ENCODE results near the gene PEX14.

PEX14 gene

DNA sequence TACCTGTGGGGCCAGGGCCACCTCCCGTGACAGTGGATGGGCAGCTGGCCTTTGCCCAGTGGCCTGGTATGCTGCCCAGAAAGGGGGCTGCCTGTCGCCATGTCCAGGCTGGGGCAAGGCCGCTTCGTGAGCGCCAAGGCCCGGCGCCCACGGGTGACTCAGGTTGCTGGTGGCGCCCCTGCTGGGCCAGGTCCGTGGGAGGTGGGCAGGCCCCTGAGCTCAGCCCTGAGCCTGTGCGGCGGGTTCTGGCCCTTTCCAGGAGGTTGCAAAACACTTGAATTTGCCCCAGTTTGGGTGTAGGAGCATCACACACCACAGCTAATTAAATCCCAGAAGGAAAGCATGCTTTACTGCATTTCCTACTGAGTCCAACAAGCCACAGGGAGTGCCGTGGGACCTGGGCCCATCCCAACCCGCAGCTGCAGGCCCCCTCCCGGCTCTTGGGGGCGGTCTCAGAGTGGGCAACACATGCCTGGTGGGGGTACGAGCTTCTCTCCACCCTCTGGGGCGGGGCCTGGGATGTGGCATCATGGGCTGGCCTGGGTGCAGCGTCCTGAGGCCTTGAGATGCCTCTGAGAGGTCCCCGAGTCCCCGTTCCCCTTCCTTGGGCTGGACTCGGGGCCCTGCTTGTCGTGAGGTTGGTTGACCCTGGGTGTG is 159.8 kb downstream of the PEX14 start:
- ATAC-seq: no peak

DNA sequence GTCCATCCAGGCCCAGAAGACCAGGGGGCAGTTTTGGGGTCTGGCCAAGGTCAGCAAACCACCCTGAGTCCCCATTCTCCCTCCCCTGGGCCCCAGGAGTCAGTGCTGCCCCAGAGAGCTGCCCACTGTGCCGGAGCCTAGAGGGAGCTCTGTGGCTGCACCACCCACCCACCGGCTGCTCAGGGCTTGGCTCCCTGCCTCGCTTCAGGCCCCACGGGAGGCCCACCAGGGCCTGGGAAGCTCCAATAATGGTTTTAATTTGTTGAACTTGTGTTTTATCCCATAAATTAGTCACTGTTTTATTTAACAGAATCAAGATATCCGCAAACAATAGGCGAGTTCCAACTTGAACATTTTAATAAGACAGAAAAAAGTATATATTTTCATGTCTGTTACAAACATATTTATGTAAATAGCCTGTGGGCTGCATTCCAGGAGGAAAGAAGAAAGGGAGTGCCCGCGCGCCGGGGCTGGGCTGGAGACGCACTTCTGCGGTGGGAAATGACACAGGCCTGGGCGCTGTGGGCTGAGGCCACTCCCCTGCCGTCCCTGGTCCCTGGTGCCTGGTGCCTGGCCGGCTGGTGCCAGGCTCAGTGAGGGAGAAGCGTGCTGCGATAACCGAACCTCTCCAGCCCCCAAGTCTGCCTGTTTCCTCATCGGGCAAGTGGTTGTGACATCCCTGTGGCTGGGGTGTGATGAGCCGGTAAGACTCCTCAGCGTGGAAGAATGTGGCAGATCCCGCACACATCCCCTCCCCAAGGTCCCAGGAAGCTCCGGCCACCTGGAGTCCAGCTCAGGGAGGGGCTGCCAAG is 160.5 kb downstream of the PEX14 start:
- ATAC-seq: 0 out of 3 replicates have a peak, but pooled peaks have one; percentile 11
- TF ChIP-seq OSR1 (CRISPR knock-in tag; IDR thresholded peaks at IDR 0.05): no peak
- TF ChIP-seq ZNF8 (CRISPR knock-in tag; IDR thresholded peaks at IDR 0.05): no peak
- no peak for TF ChIP-seq BACH2 (CRISPR knock-in tag; IDR thresholded peaks at IDR 0.05; ENCODE audit: borderline replicate concordance)
- no peak for TF ChIP-seq ZC3H10 (CRISPR knock-in tag; IDR thresholded peaks at IDR 0.05)
- no peak for TF ChIP-seq ESRRG (CRISPR knock-in tag; IDR thresholded peaks at IDR 0.05)
- TF ChIP-seq, protein P1, sequence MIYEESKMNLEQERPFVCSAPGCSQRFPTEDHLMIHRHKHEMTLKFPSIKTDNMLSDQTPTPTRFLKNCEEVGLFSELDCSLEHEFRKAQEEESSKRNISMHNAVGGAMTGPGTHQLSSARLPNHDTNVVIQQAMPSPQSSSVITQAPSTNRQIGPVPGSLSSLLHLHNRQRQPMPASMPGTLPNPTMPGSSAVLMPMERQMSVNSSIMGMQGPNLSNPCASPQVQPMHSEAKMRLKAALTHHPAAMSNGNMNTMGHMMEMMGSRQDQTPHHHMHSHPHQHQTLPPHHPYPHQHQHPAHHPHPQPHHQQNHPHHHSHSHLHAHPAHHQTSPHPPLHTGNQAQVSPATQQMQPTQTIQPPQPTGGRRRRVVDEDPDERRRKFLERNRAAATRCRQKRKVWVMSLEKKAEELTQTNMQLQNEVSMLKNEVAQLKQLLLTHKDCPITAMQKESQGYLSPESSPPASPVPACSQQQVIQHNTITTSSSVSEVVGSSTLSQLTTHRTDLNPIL (CRISPR knock-in tag; IDR thresholded peaks at IDR 0.05; ENCODE audit: low read depth): no peak
- TF ChIP-seq CSDC2 (CRISPR knock-in tag; IDR thresholded peaks at IDR 0.05): no peak
- TF ChIP-seq, protein P2, sequence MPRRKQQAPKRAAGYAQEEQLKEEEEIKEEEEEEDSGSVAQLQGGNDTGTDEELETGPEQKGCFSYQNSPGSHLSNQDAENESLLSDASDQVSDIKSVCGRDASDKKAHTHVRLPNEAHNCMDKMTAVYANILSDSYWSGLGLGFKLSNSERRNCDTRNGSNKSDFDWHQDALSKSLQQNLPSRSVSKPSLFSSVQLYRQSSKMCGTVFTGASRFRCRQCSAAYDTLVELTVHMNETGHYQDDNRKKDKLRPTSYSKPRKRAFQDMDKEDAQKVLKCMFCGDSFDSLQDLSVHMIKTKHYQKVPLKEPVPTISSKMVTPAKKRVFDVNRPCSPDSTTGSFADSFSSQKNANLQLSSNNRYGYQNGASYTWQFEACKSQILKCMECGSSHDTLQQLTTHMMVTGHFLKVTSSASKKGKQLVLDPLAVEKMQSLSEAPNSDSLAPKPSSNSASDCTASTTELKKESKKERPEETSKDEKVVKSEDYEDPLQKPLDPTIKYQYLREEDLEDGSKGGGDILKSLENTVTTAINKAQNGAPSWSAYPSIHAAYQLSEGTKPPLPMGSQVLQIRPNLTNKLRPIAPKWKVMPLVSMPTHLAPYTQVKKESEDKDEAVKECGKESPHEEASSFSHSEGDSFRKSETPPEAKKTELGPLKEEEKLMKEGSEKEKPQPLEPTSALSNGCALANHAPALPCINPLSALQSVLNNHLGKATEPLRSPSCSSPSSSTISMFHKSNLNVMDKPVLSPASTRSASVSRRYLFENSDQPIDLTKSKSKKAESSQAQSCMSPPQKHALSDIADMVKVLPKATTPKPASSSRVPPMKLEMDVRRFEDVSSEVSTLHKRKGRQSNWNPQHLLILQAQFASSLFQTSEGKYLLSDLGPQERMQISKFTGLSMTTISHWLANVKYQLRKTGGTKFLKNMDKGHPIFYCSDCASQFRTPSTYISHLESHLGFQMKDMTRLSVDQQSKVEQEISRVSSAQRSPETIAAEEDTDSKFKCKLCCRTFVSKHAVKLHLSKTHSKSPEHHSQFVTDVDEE (CRISPR knock-in tag; IDR thresholded peaks at IDR 0.05): no peak
- TF ChIP-seq, protein P3, sequence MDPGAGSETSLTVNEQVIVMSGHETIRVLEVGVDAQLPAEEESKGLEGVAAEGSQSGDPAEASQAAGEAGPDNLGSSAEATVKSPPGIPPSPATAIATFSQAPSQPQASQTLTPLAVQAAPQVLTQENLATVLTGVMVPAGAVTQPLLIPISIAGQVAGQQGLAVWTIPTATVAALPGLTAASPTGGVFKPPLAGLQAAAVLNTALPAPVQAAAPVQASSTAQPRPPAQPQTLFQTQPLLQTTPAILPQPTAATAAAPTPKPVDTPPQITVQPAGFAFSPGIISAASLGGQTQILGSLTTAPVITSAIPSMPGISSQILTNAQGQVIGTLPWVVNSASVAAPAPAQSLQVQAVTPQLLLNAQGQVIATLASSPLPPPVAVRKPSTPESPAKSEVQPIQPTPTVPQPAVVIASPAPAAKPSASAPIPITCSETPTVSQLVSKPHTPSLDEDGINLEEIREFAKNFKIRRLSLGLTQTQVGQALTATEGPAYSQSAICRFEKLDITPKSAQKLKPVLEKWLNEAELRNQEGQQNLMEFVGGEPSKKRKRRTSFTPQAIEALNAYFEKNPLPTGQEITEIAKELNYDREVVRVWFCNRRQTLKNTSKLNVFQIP (CRISPR knock-in tag; IDR thresholded peaks at IDR 0.05; ENCODE audit: borderline replicate concordance, low read depth): no peak
- no peak for TF ChIP-seq ARNTL (CRISPR knock-in tag; IDR thresholded peaks at IDR 0.05; ENCODE audit: borderline replicate concordance, low read depth)
- TF ChIP-seq RARB (CRISPR knock-in tag; IDR thresholded peaks at IDR 0.05): no peak

More for the DNA sequence above, 159.8 kb downstream of the PEX14 start:
- TF ChIP-seq, protein P4, sequence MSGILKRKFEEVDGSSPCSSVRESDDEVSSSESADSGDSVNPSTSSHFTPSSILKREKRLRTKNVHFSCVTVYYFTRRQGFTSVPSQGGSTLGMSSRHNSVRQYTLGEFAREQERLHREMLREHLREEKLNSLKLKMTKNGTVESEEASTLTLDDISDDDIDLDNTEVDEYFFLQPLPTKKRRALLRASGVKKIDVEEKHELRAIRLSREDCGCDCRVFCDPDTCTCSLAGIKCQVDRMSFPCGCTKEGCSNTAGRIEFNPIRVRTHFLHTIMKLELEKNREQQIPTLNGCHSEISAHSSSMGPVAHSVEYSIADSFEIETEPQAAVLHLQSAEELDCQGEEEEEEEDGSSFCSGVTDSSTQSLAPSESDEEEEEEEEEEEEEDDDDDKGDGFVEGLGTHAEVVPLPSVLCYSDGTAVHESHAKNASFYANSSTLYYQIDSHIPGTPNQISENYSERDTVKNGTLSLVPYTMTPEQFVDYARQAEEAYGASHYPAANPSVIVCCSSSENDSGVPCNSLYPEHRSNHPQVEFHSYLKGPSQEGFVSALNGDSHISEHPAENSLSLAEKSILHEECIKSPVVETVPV (CRISPR knock-in tag; IDR thresholded peaks at IDR 0.05): no peak
- TF ChIP-seq, protein P2 (CRISPR knock-in tag; IDR thresholded peaks at IDR 0.05): no peak
- no peak for TF ChIP-seq OSR1 (CRISPR knock-in tag; IDR thresholded peaks at IDR 0.05)
- no peak for TF ChIP-seq SNAI2 (CRISPR knock-in tag; IDR thresholded peaks at IDR 0.05)
- TF ChIP-seq ZNF565 (CRISPR knock-in tag; conservative IDR thresholded peaks at IDR 0.05; ENCODE audit: low read depth): no peak

DNA sequence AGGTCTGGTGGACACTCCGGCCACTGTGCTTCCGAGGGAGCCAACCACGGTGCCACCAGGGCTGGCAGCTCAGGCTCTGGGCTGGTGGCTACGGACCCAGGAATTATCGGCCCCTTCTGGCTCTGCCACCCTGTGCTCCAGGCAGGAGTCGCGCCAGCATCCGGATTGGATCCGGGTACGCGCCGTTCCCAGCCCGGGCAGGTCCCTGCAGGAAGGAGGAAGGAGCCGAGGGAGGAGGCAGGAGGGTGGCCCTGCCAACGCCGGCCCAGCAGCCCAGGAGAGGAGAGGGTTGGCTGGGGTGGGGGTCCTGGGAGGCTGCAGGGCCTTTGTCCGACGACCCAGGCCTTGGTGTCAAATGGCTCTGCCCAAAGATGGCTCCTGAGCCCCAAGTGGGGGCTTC is 161.2 kb downstream of the PEX14 start:
- ATAC-seq: no peak
- TF ChIP-seq ZNF8 (CRISPR knock-in tag; IDR thresholded peaks at IDR 0.05) (no peak), ZNF70 (CRISPR knock-in tag; IDR thresholded peaks at IDR 0.05) (no peak), TOX (CRISPR knock-in tag; IDR thresholded peaks at IDR 0.05; ENCODE audit: borderline replicate concordance) (no peak), OSR1 (CRISPR knock-in tag; IDR thresholded peaks at IDR 0.05) (no peak), PPARA (CRISPR knock-in tag; IDR thresholded peaks at IDR 0.05; ENCODE audit: borderline replicate concordance) (no peak), RARB (CRISPR knock-in tag; IDR thresholded peaks at IDR 0.05) (no peak), ZFP30 (CRISPR knock-in tag; IDR thresholded peaks at IDR 0.05) (no peak), TCF4 (CRISPR knock-in tag; IDR thresholded peaks at IDR 0.05; ENCODE audit: borderline replicate concordance) (no peak), GLIS3 (CRISPR knock-in tag; IDR thresholded peaks at IDR 0.05) (no peak), ZFP3 (CRISPR knock-in tag; IDR thresholded peaks at IDR 0.05) (no peak)
- TF ChIP-seq, protein P2 (CRISPR knock-in tag; IDR thresholded peaks at IDR 0.05): no peak
- TF ChIP-seq, protein P1 (CRISPR knock-in tag; IDR thresholded peaks at IDR 0.05; ENCODE audit: low read depth): no peak

Measured in SK-N-SH treated with all-trans-retinoic acid at 6 μM for 48 hours (cell line).